GM18873 (cell line): ENCODE results near the gene FOXJ3.

ENCODE experiments used
- ATAC-seq: cut with Tn5 transposase; IDR thresholded peaks from one replicate; pipeline ENCODE4 v1.9.1; 2021; ENCODE audit warnings: mild to moderate bottlenecking, moderate library complexity, moderate number of reproducible peaks; ENCODE audit not compliant: unreplicated experiment, low FRiP score

The FOXJ3 gene

GRCh38 chr1:42152907-42153600 lies 182.0 kb downstream of the FOXJ3 start, which contains the start of gene GUCA2B:
Gene GUCA2B, plus strand, starts transcription at chr1:42153410. Its CDS starts 41 bp downstream, at chr1:42153451.
- no peak for ATAC-seq

- no peak for ATAC-seq
Observed at GRCh38 chr1:42152119-42152518, 182.9 kb downstream of the FOXJ3 start.

- no peak for ATAC-seq
Observed at GRCh38 chr1:42150651-42151050, 184.4 kb downstream of the FOXJ3 start.

GRCh38 chr1:42148166-42148565 lies 186.9 kb downstream of the FOXJ3 start:
- ATAC-seq: no peak

- no peak for ATAC-seq
Observed at GRCh38 chr1:42146626-42147320, 188.3 kb downstream of the FOXJ3 start.

- ATAC-seq: no peak
Observed at GRCh38 chr1:42145764-42146625, 189.0 kb downstream of the FOXJ3 start.

- no peak for ATAC-seq
Observed at GRCh38 chr1:42145389-42145716, 189.7 kb downstream of the FOXJ3 start.

GRCh38 chr1:42144711-42145388 lies 190.2 kb downstream of the FOXJ3 start:
- no peak for ATAC-seq

DNA sequence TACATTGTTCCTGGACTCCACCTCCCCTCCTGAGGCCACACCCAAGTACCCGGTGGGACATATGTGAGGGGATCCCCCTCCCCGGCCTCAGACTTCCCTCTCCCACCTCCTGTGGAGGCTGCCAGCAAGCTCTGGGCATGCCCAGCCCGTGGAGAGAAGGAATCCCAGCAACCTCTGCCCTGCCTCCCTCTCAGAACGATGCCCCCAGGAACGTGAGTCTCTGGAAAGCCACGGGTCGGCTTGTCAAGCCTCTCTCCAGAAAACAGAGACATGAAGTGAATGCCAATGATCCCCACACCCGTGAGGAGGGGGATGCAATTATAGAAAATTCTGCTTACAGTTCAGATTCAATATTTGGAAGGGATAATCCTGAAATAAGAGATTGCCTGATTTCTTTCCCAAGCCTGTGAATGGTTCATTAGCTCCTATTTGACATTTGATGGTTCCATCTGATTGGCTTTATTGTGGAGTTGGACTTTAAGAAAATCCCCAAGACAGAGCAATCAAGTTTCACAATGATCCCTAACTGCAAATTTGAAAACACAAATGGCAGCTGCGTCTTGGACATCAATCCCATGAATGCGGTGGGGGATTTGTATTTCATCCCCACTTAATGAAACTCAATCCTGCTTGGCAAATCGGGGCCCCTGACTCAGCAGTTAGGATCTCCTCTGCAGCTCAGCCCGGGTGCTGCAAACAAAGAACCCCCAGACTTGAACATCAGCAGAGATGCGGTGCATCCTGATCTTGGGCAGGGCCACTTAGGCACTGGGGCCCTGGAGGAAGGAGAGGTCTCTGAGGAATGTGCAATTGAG lies 190.9 kb downstream of the FOXJ3 start:
- ATAC-seq: no peak

GRCh38 chr1:42142894-42143675 lies 191.9 kb downstream of the FOXJ3 start:
- ATAC-seq: no peak

GRCh38 chr1:42141978-42142377 lies 193.1 kb downstream of the FOXJ3 start:
- no peak for ATAC-seq

- ATAC-seq: no peak
Observed at GRCh38 chr1:42140191-42140590, 194.8 kb downstream of the FOXJ3 start.

GRCh38 chr1:42139444-42139843 lies 195.6 kb downstream of the FOXJ3 start:
- no peak for ATAC-seq

DNA sequence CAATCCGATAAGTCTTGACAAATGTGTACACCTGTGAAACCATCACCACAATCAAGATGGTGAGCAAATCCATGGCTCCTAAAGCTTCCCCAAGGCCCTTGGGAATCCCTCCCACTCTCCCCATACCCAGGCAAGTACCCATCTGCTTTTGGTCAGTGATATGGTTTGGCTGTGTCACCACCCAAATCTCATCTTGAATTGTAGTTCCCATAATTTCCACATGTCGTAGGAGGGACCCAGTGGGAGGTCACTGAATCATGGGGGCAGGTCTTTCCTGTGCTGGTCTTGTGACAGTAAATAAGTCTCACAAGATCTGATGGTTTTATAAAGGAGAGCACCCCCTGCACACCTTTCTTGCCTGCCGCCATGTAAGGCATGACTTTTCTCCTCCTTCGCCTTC lies 196.4 kb downstream of the FOXJ3 start:
- ATAC-seq: no peak

GRCh38 chr1:42137766-42138165 lies 197.3 kb downstream of the FOXJ3 start:
- ATAC-seq: no peak

DNA sequence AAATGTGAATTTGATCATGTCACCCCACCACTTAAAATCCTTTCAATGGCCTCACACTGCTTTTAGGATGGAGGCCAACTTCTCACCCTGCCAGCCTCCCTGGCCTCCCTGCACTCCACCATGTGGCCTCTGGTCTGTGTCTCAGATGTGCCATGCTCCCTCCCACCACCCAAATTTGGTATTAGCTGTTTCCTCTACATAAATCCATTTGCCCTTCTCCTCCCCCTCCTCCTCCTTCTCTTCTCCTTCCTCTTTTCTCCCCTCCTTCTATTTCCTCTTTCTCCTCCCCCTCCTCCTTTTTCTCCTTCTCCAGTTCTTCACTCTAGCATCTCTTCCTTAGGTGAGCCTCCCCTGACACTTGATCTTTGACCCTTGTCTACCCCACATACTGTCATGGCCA lies 198.6 kb downstream of the FOXJ3 start:
- ATAC-seq: no peak

DNA sequence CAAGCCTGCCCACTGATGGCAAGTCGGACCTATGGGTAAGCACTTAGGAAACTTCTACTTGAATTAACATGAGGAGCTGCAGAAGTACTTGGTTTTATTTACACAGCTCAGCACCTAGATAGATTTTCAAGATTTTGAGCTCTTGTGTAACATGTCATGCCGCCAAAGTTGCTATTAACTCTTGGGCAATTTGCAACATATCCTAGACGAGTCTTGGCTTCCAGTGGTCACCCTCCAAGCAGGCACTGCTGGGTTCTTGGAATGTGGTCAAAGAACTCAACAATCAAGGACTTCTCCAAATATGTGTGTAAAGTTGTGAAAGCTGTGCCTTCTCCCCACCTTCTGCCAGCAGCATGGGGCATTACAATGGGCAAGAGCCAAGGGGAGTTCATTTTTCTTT lies 199.6 kb downstream of the FOXJ3 start:
- no peak for ATAC-seq

DNA sequence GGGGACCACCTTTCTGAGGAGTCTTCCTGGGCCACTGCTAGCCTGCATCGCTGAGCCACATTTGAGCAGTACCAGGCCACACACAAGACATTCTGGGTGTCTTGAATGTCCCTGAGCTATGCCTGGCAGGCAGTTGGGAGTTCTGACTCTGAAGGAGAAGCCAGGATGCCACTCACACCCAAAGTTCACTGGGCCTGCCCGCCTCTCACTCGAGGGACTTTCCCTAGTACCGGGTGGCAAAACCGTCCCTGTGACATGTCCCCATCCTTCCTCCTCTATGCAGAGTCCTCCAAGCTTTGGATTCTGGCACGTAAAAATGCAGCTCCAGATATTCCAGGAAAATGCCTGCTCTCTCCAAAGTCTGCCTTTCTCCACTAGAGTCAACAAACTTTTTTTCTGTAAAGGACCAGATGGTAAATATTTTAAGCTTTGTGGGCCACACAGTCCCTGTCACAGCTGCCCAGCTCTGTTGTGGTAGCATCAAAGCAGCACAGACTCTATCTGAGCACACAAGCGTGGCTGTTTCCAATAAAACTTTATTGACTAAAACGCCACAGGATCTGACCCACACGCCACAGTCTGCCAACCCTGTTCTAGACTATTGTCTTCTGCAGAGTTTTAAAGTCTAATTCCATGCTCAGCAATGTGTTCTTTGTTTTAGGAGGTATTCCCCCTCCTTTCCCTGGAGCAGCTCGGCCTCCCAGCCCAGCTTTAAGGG lies 201.1 kb downstream of the FOXJ3 start:
- no peak for ATAC-seq

DNA sequence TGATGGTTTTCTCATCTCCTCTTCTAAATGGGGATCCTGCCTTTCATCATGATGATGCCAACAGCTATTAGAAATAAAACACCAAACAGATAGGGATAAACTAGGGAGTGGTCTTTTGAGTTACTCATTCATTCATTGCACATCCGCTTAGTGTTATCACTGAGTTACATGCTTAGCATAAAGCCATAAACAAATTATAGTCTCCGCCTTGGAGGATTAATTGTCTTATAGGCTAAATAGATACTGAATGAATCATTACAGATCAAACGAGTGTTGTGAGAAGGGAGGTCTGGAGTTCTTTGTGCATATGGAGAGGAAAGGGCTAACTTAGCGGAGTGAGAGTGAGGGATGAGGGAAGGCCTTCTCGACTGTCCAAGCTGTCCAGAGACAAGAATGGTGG lies 201.6 kb downstream of the FOXJ3 start:
- ATAC-seq: no peak
